Peyer's patch (tissue), 4 donors: ENCODE data around the gene SLC29A1.

Experiments used
- POLR2A ChIP-seq, 2 donors: fragments of 450-650 bp; IDR thresholded peaks; one replicate each; pipeline ENCODE4 v1.5.1; 2017; ENCODE audit warnings: antibody characterized with exemption in 2 of 2, mild to moderate bottlenecking in 2 of 2, moderate library complexity in 2 of 2
- TF ChIP-seq, protein P1 (sequence below), 6 experiments: fragments of 450-650 bp in 4 of 6; fragments of 200-600 bp in 2 of 6; sonication (generic) in 1 of 6; IDR thresholded peaks; one replicate each; pipeline ENCODE4 v1.5.1; 2017 to 2019; ENCODE audit warnings: antibody characterized with exemption in 6 of 6, mild to moderate bottlenecking in 3 of 6, moderate library complexity in 1 of 6

DNA sequence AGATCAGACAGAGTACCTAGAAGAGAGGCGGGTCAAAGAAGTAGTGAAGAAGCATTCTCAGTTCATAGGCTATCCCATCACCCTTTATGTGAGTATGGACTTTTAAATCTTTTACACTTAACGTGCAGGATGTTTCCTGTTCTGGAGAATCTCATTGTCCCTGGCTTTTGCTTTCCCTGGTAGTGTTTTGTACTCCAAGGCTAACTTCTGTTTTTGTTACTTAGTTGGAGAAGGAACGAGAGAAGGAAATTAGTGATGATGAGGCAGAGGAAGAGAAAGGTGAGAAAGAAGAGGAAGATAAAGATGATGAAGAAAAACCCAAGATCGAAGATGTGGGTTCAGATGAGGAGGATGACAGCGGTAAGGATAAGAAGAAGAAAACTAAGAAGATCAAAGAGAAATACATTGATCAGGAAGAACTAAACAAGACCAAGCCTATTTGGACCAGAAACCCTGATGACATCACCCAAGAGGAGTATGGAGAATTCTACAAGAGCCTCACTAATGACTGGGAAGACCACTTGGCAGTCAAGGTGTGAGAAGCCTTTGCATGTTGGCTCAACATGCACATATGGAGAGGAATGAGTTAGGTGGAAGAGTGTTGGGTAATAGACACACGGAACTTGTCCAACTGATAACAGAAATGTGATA lies 26.8 kb downstream of the SLC29A1 start:
- TF ChIP-seq, protein P1, sequence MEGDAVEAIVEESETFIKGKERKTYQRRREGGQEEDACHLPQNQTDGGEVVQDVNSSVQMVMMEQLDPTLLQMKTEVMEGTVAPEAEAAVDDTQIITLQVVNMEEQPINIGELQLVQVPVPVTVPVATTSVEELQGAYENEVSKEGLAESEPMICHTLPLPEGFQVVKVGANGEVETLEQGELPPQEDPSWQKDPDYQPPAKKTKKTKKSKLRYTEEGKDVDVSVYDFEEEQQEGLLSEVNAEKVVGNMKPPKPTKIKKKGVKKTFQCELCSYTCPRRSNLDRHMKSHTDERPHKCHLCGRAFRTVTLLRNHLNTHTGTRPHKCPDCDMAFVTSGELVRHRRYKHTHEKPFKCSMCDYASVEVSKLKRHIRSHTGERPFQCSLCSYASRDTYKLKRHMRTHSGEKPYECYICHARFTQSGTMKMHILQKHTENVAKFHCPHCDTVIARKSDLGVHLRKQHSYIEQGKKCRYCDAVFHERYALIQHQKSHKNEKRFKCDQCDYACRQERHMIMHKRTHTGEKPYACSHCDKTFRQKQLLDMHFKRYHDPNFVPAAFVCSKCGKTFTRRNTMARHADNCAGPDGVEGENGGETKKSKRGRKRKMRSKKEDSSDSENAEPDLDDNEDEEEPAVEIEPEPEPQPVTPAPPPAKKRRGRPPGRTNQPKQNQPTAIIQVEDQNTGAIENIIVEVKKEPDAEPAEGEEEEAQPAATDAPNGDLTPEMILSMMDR (IDR thresholded peaks at IDR 0.05) = no peak
- no peak for TF ChIP-seq POLR2A (IDR thresholded peaks at IDR 0.05)
